Loucy (cell line): ENCODE results near the gene PRR13.
A peak's percentile ranks its signal among the peaks of the same experiment; 100 is the strongest.

Source experiments
- H2AFZ ChIP-seq: fragments of 200-600 bp; sonication (generic); 2 replicates; pipeline ENCODE4 v1.6.0; 2016; ENCODE audit warnings: antibody characterized with exemption, mild to moderate bottlenecking, low read length, moderate library complexity
- H3F3A ChIP-seq: fragments of 200-600 bp; 2 replicates; pipeline ENCODE4 v1.6.0; 2016; ENCODE audit warnings: antibody characterized with exemption, low read depth, mild to moderate bottlenecking
- H3K27me3 ChIP-seq: fragments of 200-600 bp; sonication (generic); 2 replicates; pipeline ENCODE4 v1.6.1; 2014; ENCODE audit warnings: low read length, mild to moderate bottlenecking; ENCODE audit not compliant: insufficient read depth, poor library complexity, severe bottlenecking
- H3K36me3 ChIP-seq: fragments of 200-600 bp; sonication (generic); 2 replicates; pipeline ENCODE4 v1.6.1; 2016; ENCODE audit warnings: low read length; ENCODE audit not compliant: insufficient read depth
- H3K4me1 ChIP-seq: fragments of 200-600 bp; sonication (generic); 2 replicates; pipeline ENCODE4 v1.5.1; 2014; ENCODE audit warnings: low read length, mild to moderate bottlenecking; ENCODE audit not compliant: insufficient read depth, poor library complexity, severe bottlenecking
- H3K4me2 ChIP-seq: fragments of 200-600 bp; sonication (generic); 2 replicates; pipeline ENCODE4 v1.6.0; 2014; ENCODE audit warnings: antibody characterized with exemption, low read length, low read depth, mild to moderate bottlenecking; ENCODE audit not compliant: poor library complexity, severe bottlenecking
- H3K4me3 ChIP-seq: fragments of 200-600 bp; sonication (generic); 2 replicates; pipeline ENCODE4 v1.5.1; 2014; ENCODE audit warnings: low read length, mild to moderate bottlenecking, mixed read lengths; ENCODE audit not compliant: poor library complexity, severe bottlenecking
- H3K79me2 ChIP-seq: fragments of 200-600 bp; sonication (generic); 2 replicates; pipeline ENCODE4 v1.6.1; 2014; ENCODE audit warnings: low read length; ENCODE audit not compliant: insufficient read depth
- H3K9ac ChIP-seq: fragments of 200-600 bp; sonication (generic); 2 replicates; pipeline ENCODE4 v1.6.0; 2014; ENCODE audit warnings: mild to moderate bottlenecking, low read depth, low read length, moderate library complexity; ENCODE audit not compliant: poor library complexity, severe bottlenecking
- H3K9me2 ChIP-seq: fragments of 200-600 bp; sonication (generic); replicated peaks from 2 replicates; pipeline ENCODE4 v1.6.1; 2016; ENCODE audit warnings: low read depth, low read length, mixed read lengths
- H3K9me3 ChIP-seq: fragments of 200-600 bp; sonication (generic); 2 replicates; pipeline ENCODE4 v1.6.1; 2014; ENCODE audit warnings: mild to moderate bottlenecking, antibody characterized with exemption, low read length, low read depth; ENCODE audit not compliant: insufficient read depth
- H4K20me1 ChIP-seq: fragments of 200-600 bp; sonication (generic); 2 replicates; pipeline ENCODE4 v1.6.0; 2014; ENCODE audit warnings: antibody characterized with exemption, low read length, mild to moderate bottlenecking; ENCODE audit not compliant: insufficient read depth, poor library complexity, severe bottlenecking
- EZH2phosphoT487 ChIP-seq: fragments of 200-600 bp; IDR thresholded peaks from 2 replicates; pipeline ENCODE4 v1.6.1; 2018; ENCODE audit warnings: antibody characterized with exemption, mild to moderate bottlenecking, moderate library complexity, borderline replicate concordance
- TF ChIP-seq, protein P1 (sequence below): fragments of 200-600 bp; sonication (generic); conservative IDR thresholded peaks from 2 replicates; pipeline ENCODE4 v1.5.1; 2014; ENCODE audit warnings: mild to moderate bottlenecking, antibody characterized with exemption, low read length

PRR13 gene

DNA sequence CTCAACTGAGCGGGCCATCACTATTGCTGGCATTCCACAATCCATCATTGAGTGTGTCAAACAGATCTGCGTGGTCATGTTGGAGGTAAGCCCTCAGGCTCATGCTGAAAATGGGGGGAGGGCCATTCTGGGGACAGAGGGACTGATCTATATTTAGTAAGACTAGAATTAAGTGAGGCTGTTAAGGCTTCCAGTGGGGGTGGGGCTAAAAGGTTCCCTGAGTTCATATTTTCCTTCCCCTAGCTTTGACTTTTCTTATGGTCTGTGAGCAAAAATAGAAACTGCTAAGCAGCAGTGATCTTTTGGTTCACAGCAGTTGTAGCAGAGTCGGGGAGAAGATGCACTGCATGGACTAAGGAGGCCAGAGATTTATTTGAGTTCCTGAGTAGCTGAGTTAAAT lies 19.5 kb downstream of the PRR13 start:
- no peak for TF ChIP-seq EZH2phosphoT487
- TF ChIP-seq, protein P1, sequence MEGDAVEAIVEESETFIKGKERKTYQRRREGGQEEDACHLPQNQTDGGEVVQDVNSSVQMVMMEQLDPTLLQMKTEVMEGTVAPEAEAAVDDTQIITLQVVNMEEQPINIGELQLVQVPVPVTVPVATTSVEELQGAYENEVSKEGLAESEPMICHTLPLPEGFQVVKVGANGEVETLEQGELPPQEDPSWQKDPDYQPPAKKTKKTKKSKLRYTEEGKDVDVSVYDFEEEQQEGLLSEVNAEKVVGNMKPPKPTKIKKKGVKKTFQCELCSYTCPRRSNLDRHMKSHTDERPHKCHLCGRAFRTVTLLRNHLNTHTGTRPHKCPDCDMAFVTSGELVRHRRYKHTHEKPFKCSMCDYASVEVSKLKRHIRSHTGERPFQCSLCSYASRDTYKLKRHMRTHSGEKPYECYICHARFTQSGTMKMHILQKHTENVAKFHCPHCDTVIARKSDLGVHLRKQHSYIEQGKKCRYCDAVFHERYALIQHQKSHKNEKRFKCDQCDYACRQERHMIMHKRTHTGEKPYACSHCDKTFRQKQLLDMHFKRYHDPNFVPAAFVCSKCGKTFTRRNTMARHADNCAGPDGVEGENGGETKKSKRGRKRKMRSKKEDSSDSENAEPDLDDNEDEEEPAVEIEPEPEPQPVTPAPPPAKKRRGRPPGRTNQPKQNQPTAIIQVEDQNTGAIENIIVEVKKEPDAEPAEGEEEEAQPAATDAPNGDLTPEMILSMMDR = no peak
- Histone ChIP-seq H3K4me3 (peak overlapping the region; percentile 26), H3K36me3 (peaks cover 99% of the 10 kb centered on the region), H3K4me2 (peak overlapping the region; percentile 67), H3K9me3 (no peaks in the 10 kb centered on the region), H3K9me2 (no peaks in the 10 kb centered on the region), H3K4me1 (peaks cover 62% of the 10 kb centered on the region), H3K27me3 (no peaks in the 10 kb centered on the region), H3F3A (peaks cover 6% of the 10 kb centered on the region; the same call in 1 of the 2 replicates), H3K79me2 (peaks cover 100% of the 10 kb centered on the region), H4K20me1 (peaks cover 100% of the 10 kb centered on the region), H3K9ac (peak overlapping the region; percentile 48), H2AFZ (no peak overlapping the region)

DNA sequence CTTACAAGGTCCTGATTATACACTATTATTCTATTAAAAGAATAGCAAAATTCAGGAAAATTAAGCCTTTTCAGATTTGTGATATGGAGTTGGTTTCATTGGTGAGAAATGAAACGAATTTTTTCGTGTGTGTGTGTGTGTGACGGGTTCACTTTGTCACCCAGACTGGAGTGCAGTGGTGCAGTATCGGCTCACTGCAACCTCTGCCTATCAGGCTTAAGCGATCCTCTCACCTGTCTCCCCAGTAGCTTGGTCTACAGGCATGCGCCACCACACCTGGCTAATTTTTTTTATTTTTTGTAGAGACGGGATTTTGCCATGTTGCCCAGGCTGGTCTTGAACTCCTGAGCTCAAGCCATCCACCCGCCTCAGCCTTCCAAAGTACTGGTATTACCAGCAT lies 20.1 kb downstream of the PRR13 start:
- H3F3A ChIP-seq = peaks cover 6% of the 10 kb centered on the region; the same call in 1 of the 2 replicates
- H3K79me2 ChIP-seq = peaks cover 100% of the 10 kb centered on the region
- peak overlapping the region; percentile 18 for H3K9ac ChIP-seq
- peaks cover 58% of the 10 kb centered on the region for H3K4me1 ChIP-seq
- H4K20me1 ChIP-seq = peaks cover 100% of the 10 kb centered on the region
- H3K9me3 ChIP-seq = no peaks in the 10 kb centered on the region
- no peaks in the 10 kb centered on the region for H3K9me2 ChIP-seq
- peak overlapping the region; percentile 26 for H3K4me3 ChIP-seq
- peak overlapping the region; percentile 67 for H3K4me2 ChIP-seq
- H3K36me3 ChIP-seq = peaks cover 99% of the 10 kb centered on the region
- no peaks in the 10 kb centered on the region for H3K27me3 ChIP-seq
- no peak overlapping the region for H2AFZ ChIP-seq
- TF ChIP-seq, protein P1 = no peak
- no peak for TF ChIP-seq EZH2phosphoT487

DNA sequence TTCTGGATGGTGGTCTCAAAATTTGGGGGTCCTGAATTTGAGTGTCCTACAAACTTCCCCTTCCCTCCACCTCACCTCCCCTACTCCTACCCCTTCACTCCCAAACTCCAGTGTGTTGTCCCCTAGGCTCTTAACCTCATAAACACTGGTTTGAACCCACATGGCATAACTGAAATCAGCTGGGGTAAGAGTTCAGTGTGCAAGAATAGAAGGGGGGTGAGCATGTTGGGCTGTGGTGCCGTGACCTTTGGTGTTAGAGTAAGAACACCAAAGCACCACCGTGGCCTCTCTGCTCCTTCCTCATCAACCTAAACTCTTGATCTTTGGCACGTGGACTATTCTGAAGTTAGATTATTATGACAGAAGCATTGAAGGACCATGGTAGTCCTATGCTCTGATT lies 21.4 kb downstream of the PRR13 start:
- Histone ChIP-seq H3K4me3 (no peak overlapping the region), H3F3A (peaks cover 3% of the 10 kb centered on the region), H3K27me3 (no peaks in the 10 kb centered on the region), H3K36me3 (peaks cover 100% of the 10 kb centered on the region), H2AFZ (no peak overlapping the region), H3K79me2 (peaks cover 100% of the 10 kb centered on the region), H4K20me1 (peaks cover 100% of the 10 kb centered on the region), H3K9me2 (no peaks in the 10 kb centered on the region), H3K9me3 (no peaks in the 10 kb centered on the region), H3K4me2 (peak overlapping the region; percentile 67), H3K4me1 (peaks cover 47% of the 10 kb centered on the region), H3K9ac (peak overlapping the region; percentile 18)
- TF ChIP-seq, protein P1 = no peak
- no peak for TF ChIP-seq EZH2phosphoT487
